K562 (cell line): Measurements from ENCODE around the gene RNF6. TPM values are rescaled to one million over a fixed set of nuclear protein-coding genes. Genes with fewer than 3 reads are reported as not detected.
A peak's percentile ranks its signal among the peaks of the same experiment; 100 is the strongest.

Experiments
- CTBP1 ChIP-seq: fragments of 450-650 bp; IDR thresholded peaks from 2 replicates; pipeline ENCODE4 v1.6.1; 2016; ENCODE audit warnings: borderline replicate concordance
- DMBX1 ChIP-seq: fragments of 250-450 bp; sonication (Bioruptor Pico); IDR thresholded peaks from 2 replicates; pipeline ENCODE4 v1.8.0; 2022; ENCODE audit warnings: inconsistent platforms, mild to moderate bottlenecking, moderate library complexity, borderline replicate concordance
- DNMT1 ChIP-seq: fragments of 450-650 bp; IDR thresholded peaks from 2 replicates; pipeline ENCODE4 v1.6.1; 2016; ENCODE audit warnings: antibody characterized with exemption, mild to moderate bottlenecking
- FOXK2 ChIP-seq, 2 experiments: fragments of 450-650 bp; IDR thresholded peaks in 1 of 2; conservative IDR thresholded peaks in 1 of 2; 2 replicates each; pipeline ENCODE4 v1.6.1; 2016; ENCODE audit warnings: low read depth in 2 of 2, mild to moderate bottlenecking in 1 of 2
- GATA2 ChIP-seq: sonication (generic); formaldehyde crosslinking; IDR thresholded peaks from 2 replicates; pipeline ENCODE4 v1.4.0; 2020; ENCODE audit warnings: mild to moderate bottlenecking, missing genetic modification reagents
- NFIX ChIP-seq: fragments of 250-450 bp; sonication (Bioruptor Pico); IDR thresholded peaks from 2 replicates; pipeline ENCODE4 v1.4.0; 2020; ENCODE audit warnings: low read depth, mild to moderate bottlenecking, moderate library complexity
- NR1H2 ChIP-seq: sonication (generic); formaldehyde crosslinking; IDR thresholded peaks from 2 replicates; pipeline ENCODE4 v1.4.0; 2020; ENCODE audit warnings: mild to moderate bottlenecking, missing genetic modification reagents
- SMAD2 ChIP-seq: fragments of 150-350 bp; IDR thresholded peaks from 2 replicates; pipeline ENCODE4 v1.6.1; 2014; ENCODE audit warnings: low read depth, mild to moderate bottlenecking, low read length
- SMARCC2 ChIP-seq: fragments of 450-650 bp; IDR thresholded peaks from 2 replicates; pipeline ENCODE4 v1.6.1; 2017; ENCODE audit warnings: antibody characterized with exemption, moderate library complexity, mild to moderate bottlenecking, low read depth
- SMARCE1 ChIP-seq: fragments of 450-650 bp; IDR thresholded peaks from 2 replicates; pipeline ENCODE4 v1.7.1; 2016; ENCODE audit warnings: mild to moderate bottlenecking
- SMC3 ChIP-seq: conservative IDR thresholded peaks from 2 replicates; pipeline ENCODE4 v1.6.1; 2011; ENCODE audit warnings: low read depth, low read length, improper control_type of control experiment; ENCODE audit not compliant: insufficient read depth
- STAT5A ChIP-seq: IDR thresholded peaks from 2 replicates; pipeline ENCODE4 v1.6.1; 2012; ENCODE audit warnings: low read length, inconsistent platforms, borderline replicate concordance
- STAT5B ChIP-seq: fragments of 250-450 bp; sonication (Bioruptor Pico); IDR thresholded peaks from 2 replicates; pipeline ENCODE4 v1.8.0; 2021; ENCODE audit warnings: mild to moderate bottlenecking, inconsistent platforms
- TEAD4 ChIP-seq, 2 experiments: sonication (generic) in 1 of 2; formaldehyde crosslinking in 1 of 2; IDR thresholded peaks; 2 replicates each; pipeline versions ENCODE4 v1.6.1 to v1.8.0; 2012 to 2022; ENCODE audit warnings: borderline replicate concordance in 1 of 2, inconsistent platforms in 1 of 2, low read length in 1 of 2, mild to moderate bottlenecking in 1 of 2, missing genetic modification reagents in 1 of 2
- ZNF77 ChIP-seq: fragments of 250-450 bp; sonication (Bioruptor Pico); IDR thresholded peaks from 2 replicates; pipeline ENCODE4 v1.5.0; 2020
- polyA plus RNA-seq, 8 experiments: library from polyadenylated mRNA; depleted of rRNA in 4 of 8; stranded (reverse) in 5 of 8; unstranded in 3 of 8; fragments of >200 nt; fragmentation: Nextera tagmentation in 2 of 8; fragmentation: Illumina TruSeq in 1 of 8; extraction: Ambion mirVana in 2 of 8; extraction: Trizol in 1 of 8; gene quantifications; 2 replicates each; pipeline versions ENCODE4 v1.2.1 to v1.2.3, GENCODE V29; 2011 to 2014; ENCODE audit warnings: inconsistent platforms in 1 of 8, missing spikeins in 1 of 8
- total RNA-seq, 7 experiments: library from RNA; depleted of rRNA in 6 of 7; stranded (reverse); fragments of >200 nt in 6 of 7; fragmentation: Illumina TruSeq in 2 of 7; extraction: Trizol in 2 of 7; gene quantifications; 2 replicates each; pipeline versions ENCODE4 v1.2.1 to v1.2.3, GENCODE V29; 2011 to 2021; ENCODE audit warnings: low replicate concordance in 1 of 7
- TF ChIP-seq, protein P1 (sequence below), 3 experiments: fragments of 200-800 bp in 1 of 3; fragments of 250-450 bp in 1 of 3; fragments of 450-650 bp in 1 of 3; sonication (Bioruptor Pico) in 1 of 3; sonication (Bioruptor generic) in 1 of 3; formaldehyde crosslinking in 1 of 3; IDR thresholded peaks; 2 replicates each; pipeline versions ENCODE4 v1.6.1 to v1.8.0; 2016 to 2022; ENCODE audit warnings: mild to moderate bottlenecking in 2 of 3, missing genetic modification characterization in 2 of 3, missing compliant biosample characterization in 1 of 3, moderate library complexity in 1 of 3
- TF ChIP-seq, protein P2 (sequence below): IDR thresholded peaks from 2 replicates; pipeline ENCODE4 v1.6.1; 2016; ENCODE audit warnings: missing genetic modification characterization, missing compliant biosample characterization
- TF ChIP-seq, protein P3 (sequence below): sonication (generic); IDR thresholded peaks from 2 replicates; pipeline ENCODE4 v1.6.1; 2016
- TF ChIP-seq, protein P4 (sequence below): fragments of 200-400 bp; formaldehyde crosslinking; IDR thresholded peaks from 2 replicates; pipeline ENCODE4 v1.6.1; 2017; ENCODE audit warnings: mild to moderate bottlenecking, low read depth, low read length, moderate library complexity

Gene RNF6
- total and polyA plus RNA-seq, 9 of the 15 experiments (the other 6 are each of a cell fraction or from before 2014, with no cell fraction given) = 12.0 to 31.4 (median 22.3) TPM

DNA sequence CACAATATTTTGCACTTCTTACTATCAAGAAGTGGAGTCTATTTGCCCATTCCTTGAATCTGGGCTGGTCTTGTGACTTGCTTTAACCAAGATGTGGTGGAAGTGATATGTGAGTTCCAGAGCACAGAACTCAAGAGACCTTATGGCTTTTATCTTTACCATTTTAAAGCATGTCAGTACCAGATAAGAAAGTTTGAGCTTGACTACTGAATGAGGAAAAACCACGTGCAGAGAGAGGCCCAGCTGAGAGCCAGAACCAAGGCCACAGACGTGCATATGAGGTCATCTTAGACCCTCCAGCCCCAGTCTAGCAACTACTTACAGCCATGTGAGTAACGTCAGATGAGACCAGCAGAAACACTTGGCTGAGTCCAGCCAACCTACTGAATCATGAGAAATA is 25.5 kb upstream of the RNF6 start (continued):
- TF ChIP-seq, protein P1, sequence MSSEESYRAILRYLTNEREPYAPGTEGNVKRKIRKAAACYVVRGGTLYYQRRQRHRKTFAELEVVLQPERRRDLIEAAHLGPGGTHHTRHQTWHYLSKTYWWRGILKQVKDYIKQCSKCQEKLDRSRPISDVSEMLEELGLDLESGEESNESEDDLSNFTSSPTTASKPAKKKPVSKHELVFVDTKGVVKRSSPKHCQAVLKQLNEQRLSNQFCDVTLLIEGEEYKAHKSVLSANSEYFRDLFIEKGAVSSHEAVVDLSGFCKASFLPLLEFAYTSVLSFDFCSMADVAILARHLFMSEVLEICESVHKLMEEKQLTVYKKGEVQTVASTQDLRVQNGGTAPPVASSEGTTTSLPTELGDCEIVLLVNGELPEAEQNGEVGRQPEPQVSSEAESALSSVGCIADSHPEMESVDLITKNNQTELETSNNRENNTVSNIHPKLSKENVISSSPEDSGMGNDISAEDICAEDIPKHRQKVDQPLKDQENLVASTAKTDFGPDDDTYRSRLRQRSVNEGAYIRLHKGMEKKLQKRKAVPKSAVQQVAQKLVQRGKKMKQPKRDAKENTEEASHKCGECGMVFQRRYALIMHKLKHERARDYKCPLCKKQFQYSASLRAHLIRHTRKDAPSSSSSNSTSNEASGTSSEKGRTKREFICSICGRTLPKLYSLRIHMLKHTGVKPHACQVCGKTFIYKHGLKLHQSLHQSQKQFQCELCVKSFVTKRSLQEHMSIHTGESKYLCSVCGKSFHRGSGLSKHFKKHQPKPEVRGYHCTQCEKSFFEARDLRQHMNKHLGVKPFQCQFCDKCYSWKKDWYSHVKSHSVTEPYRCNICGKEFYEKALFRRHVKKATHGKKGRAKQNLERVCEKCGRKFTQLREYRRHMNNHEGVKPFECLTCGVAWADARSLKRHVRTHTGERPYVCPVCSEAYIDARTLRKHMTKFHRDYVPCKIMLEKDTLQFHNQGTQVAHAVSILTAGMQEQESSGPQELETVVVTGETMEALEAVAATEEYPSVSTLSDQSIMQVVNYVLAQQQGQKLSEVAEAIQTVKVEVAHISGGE (CRISPR knock-in tag; IDR thresholded peaks at IDR 0.05) = peak in 1 of 3 experiments; percentile 57; a peak in 1 of 6 replicates
- TF ChIP-seq STAT5A = peak; percentile 50; the same call in 1 of the 2 replicates
- peak; percentile 71; the same call in 1 of the 2 replicates for TF ChIP-seq DMBX1 (CRISPR knock-in tag)
- TF ChIP-seq GATA2 (CRISPR knock-in tag) = peak; percentile 51; the same call in 1 of the 2 replicates
- TF ChIP-seq, protein P2, sequence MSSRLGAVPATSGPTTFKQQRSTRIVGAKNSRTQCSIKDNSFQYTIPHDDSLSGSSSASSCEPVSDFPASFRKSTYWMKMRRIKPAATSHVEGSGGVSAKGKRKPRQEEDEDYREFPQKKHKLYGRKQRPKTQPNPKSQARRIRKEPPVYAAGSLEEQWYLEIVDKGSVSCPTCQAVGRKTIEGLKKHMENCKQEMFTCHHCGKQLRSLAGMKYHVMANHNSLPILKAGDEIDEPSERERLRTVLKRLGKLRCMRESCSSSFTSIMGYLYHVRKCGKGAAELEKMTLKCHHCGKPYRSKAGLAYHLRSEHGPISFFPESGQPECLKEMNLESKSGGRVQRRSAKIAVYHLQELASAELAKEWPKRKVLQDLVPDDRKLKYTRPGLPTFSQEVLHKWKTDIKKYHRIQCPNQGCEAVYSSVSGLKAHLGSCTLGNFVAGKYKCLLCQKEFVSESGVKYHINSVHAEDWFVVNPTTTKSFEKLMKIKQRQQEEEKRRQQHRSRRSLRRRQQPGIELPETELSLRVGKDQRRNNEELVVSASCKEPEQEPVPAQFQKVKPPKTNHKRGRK = no peak
- TF ChIP-seq SMARCC2 = peak; percentile 73; the same call in 1 of the 2 replicates
- TF ChIP-seq STAT5B = no peak
- no peak for TF ChIP-seq NFIX
- TF ChIP-seq SMAD2 = no peak
- peak; percentile 93 for TF ChIP-seq TEAD4 (IDR thresholded peaks at IDR 0.05; ENCODE audit: low read length)
- no peak for TF ChIP-seq TEAD4 (CRISPR knock-in tag; IDR thresholded peaks at IDR 0.05; ENCODE audit: borderline replicate concordance)
- TF ChIP-seq ZNF77 (CRISPR knock-in tag) = no peak
- TF ChIP-seq, protein P3, sequence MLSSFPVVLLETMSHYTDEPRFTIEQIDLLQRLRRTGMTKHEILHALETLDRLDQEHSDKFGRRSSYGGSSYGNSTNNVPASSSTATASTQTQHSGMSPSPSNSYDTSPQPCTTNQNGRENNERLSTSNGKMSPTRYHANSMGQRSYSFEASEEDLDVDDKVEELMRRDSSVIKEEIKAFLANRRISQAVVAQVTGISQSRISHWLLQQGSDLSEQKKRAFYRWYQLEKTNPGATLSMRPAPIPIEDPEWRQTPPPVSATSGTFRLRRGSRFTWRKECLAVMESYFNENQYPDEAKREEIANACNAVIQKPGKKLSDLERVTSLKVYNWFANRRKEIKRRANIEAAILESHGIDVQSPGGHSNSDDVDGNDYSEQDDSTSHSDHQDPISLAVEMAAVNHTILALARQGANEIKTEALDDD = peak; percentile 46; the same call in 1 of the 2 replicates
- no peak for TF ChIP-seq NR1H2 (CRISPR knock-in tag)
- TF ChIP-seq, protein P4, sequence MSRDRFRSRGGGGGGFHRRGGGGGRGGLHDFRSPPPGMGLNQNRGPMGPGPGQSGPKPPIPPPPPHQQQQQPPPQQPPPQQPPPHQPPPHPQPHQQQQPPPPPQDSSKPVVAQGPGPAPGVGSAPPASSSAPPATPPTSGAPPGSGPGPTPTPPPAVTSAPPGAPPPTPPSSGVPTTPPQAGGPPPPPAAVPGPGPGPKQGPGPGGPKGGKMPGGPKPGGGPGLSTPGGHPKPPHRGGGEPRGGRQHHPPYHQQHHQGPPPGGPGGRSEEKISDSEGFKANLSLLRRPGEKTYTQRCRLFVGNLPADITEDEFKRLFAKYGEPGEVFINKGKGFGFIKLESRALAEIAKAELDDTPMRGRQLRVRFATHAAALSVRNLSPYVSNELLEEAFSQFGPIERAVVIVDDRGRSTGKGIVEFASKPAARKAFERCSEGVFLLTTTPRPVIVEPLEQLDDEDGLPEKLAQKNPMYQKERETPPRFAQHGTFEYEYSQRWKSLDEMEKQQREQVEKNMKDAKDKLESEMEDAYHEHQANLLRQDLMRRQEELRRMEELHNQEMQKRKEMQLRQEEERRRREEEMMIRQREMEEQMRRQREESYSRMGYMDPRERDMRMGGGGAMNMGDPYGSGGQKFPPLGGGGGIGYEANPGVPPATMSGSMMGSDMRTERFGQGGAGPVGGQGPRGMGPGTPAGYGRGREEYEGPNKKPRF = no peak
- no peak for TF ChIP-seq SMC3
- peak; percentile 48; the same call in 1 of the 2 replicates for TF ChIP-seq CTBP1
- TF ChIP-seq DNMT1 = no peak
- peak; percentile 83; the same call in 1 of the 2 replicates for TF ChIP-seq SMARCE1
- peak in 1 of 2 experiments; percentile 13; a peak in 1 of 4 replicates for TF ChIP-seq FOXK2 (conservative IDR thresholded peaks at IDR 0.05 in 1 of 2, IDR thresholded peaks at IDR 0.05 in 1 of 2; ENCODE audit: low read depth in 2 of 2)
